NCI-H1048 (cell line): ENCODE measurements around the gene CDK5.
"Not testable (repeated sequence)": the region's sequence is repeated elsewhere in the genome, so short reads cannot be mapped to it uniquely, and the experiment has no call there.

Experiments
- DNase-seq: peaks from one replicate; lab custom pipeline; 2025; lab: John Stamatoyannopoulos, UW

Gene CDK5

GRCh38 chr7:151013733-151014497 lies 43.8 kb downstream of the CDK5 start:
- no peak for DNase-seq

DNA sequence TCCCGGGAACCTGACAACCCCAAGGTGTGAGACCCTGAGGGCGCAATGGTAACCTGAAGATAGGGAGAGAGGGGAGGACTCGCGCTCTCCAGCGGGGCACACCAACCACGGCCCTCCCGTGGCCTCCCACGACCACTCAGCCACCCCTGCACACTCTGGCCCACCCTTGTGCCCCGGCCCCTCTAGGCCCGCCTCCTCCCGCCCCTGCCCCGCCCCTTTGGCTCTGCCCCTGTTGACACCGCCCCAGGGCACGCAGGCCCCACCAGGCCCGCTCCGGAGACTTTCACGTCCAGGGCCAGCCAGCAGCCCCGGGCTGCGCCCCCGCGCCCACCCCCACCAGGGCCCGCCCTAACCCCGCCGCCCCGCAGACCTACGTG lies 44.4 kb downstream of the CDK5 start:
- DNase-seq: no peak

GRCh38 chr7:151012911-151013347 lies 44.8 kb downstream of the CDK5 start:
- DNase-seq: no peak

- DNase-seq: no peak
These were observed 45.5 kb downstream of the CDK5 start for GRCh38 chr7:151012031-151012692.

- DNase-seq: not testable (repeated sequence)
These were observed 46.1 kb downstream of the CDK5 start for GRCh38 chr7:151011616-151012015.

GRCh38 chr7:151011097-151011409 lies 46.6 kb downstream of the CDK5 start:
- DNase-seq: no peak

- no peak for DNase-seq
These were observed 47.2 kb downstream of the CDK5 start for GRCh38 chr7:151010307-151011096.

DNA sequence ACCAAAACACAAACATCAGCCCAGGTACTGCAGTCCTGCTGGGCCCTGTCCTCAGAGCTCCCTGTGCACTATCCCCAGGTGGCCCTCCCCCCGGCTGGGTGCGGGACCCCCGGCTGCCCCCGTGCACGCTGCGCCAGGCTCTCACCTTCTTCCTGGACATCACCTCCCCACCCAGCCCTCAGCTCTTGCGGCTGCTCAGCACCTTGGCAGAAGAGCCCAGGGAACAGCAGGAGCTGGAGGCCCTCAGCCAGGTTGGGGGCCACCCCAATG lies 47.7 kb downstream of the CDK5 start:
- no peak for DNase-seq

DNA sequence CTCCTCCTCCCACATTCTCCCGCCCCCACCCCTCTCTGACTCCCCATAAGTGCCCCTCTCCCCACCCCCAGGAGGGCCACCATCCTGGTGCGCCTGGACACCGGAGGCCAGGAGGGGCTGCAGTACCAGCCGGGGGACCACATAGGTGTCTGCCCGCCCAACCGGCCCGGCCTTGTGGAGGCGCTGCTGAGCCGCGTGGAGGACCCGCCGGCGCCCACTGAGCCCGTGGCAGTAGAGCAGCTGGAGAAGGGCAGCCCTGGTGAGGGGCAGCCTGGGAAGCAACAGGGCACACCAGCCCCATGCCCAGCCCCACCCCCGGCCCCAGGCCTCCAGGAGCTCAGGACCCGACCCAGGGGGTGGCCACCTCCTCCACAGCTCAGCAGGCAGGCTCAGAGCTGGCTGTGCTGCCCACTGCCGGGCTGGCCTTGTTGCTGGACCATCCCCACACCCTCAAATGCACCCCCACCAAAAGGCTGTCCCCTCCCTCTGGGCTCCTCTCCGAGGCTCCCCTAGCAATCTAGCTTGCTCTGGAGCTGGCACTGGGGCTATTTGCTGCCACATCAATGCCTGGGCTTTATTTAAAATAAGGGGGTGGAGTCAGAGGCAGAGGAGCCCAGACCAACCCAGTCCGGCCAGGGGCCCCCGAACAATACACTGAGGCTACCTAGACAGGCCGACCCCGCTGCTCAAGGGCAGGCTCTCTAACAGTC lies 48.2 kb downstream of the CDK5 start:
- DNase-seq: no peak

DNA sequence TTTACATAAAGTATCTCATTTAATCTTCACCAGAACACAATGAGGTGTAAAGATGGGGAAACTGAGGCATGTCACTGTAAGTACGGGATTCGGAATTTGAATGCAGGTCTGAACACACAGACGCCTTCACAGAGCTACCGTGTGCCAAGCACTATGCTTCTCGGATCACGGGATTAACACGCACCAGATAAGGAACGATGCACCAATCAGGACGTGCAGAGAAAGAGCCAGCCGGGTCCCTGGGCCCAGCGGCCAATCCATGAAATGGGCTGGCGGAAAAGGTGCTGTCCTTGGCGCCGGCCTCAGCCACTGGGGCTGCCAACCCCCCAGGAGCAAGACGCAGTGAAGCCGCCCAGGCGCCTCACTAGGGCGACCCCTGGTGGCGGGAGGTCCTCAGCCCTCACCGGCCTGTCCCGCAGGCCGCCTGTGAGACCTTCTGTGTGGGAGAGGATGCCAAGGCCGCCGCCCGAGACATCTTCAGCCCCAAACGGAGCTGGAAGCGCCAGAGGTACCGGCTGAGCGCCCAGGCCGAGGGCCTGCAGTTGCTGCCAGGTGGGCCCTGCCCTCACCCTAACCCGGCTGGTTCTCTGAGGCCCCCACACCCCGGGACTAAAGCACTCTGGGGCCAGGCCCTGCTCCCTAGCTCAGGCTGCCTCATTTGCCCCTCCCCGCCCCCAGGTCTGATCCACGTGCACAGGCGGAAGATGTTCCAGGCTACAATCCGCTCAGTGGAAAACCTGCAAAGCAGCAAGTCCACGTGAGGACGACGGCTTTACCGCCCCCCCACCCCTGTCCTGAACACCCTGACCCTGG lies 49.0 kb downstream of the CDK5 start:
- DNase-seq: no peak

- no peak for DNase-seq
These were observed 49.6 kb downstream of the CDK5 start for GRCh38 chr7:151008143-151008510.

DNA sequence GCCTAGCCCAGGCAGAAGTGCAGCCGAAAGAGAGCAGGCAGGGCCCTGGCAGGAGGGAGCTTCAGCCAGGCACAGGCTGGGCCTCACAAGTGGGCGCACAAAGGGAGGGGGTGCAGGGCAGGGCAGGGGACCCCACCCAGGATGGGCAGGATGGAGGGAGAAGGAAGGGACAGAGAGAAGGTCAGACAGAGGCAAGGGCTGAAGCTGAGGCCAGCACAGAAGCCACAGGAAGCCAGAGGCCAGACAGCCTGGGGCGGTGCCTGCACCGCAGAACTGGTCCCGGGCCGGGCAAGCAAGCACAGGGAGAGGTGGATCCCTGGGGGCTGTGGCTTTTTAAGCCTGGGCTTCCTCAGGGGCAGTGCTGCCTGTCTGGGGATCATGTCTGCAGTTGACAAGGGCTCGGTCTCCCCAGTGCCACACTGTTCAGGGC lies 50.2 kb downstream of the CDK5 start:
- DNase-seq: no peak

- no peak for DNase-seq
These were observed 51.0 kb downstream of the CDK5 start for GRCh38 chr7:151006590-151007300.

GRCh38 chr7:151005566-151005965 lies 52.1 kb downstream of the CDK5 start:
- no peak for DNase-seq
